SK-N-MC (cell line): ENCODE measurements around the gene GDF7.

Source experiments
- DNase-seq: peaks from one replicate; pipeline ENCODE4 v3.0.0-alpha.2; 2011; ENCODE audit warnings: low read depth, low spot score
- H3K27ac ChIP-seq: fragments of 200-600 bp; sonication (generic); 2 replicates; pipeline ENCODE4 v1.5.1; 2016; ENCODE audit warnings: mixed run types
- H3K36me3 ChIP-seq: fragments of 200-600 bp; sonication (generic); 2 replicates; pipeline ENCODE4 v1.6.1; 2017; ENCODE audit warnings: antibody characterized with exemption, low read length, mixed read lengths; ENCODE audit not compliant: insufficient read depth
- H3K4me3 ChIP-seq: fragments of 200-600 bp; sonication (generic); 2 replicates; pipeline ENCODE4 v1.5.1; 2016
- H3K9ac ChIP-seq: fragments of 200-600 bp; sonication (generic); 2 replicates; pipeline ENCODE4 v1.8.0; 2017; ENCODE audit warnings: mixed run types, mixed read lengths; ENCODE audit not compliant: insufficient read length
- H3K9me3 ChIP-seq: fragments of 200-600 bp; sonication (generic); 2 replicates; pipeline ENCODE4 v1.6.1; 2017; ENCODE audit warnings: low read depth, mild to moderate bottlenecking, antibody characterized with exemption, low read length, moderate library complexity, mixed read lengths
- EZH2 ChIP-seq: fragments of 200-600 bp; sonication (generic); IDR thresholded peaks from one replicate; pipeline ENCODE4 v1.6.1; 2017; ENCODE audit warnings: antibody characterized with exemption
- FOXP2 ChIP-seq: optimal IDR thresholded peaks from 2 replicates; pipeline ENCODE3; 2011; ENCODE audit warnings: mild to moderate bottlenecking, moderate library complexity; ENCODE audit not compliant: insufficient read depth; ENCODE audit errors: extremely low read length, control extremely low read depth
- POLR2AphosphoS5 ChIP-seq: IDR thresholded peaks from 2 replicates; pipeline ENCODE4 v1.6.1; 2012; ENCODE audit warnings: mild to moderate bottlenecking, low read depth, low read length, borderline replicate concordance

GDF7 gene

GRCh38 chr2:20676353-20677215 lies 9.6 kb downstream of the GDF7 start:
- H3K27ac ChIP-seq = no peak overlapping the region
- no peaks in the 10 kb centered on the region for H3K9me3 ChIP-seq
- no peak for DNase-seq
- no peak overlapping the region for H3K9ac ChIP-seq
- no peak for TF ChIP-seq POLR2AphosphoS5
- no peak for TF ChIP-seq EZH2
- no peak for TF ChIP-seq FOXP2
- H3K36me3 ChIP-seq = no peaks in the 10 kb centered on the region
- H3K4me3 ChIP-seq = no peak overlapping the region

DNA sequence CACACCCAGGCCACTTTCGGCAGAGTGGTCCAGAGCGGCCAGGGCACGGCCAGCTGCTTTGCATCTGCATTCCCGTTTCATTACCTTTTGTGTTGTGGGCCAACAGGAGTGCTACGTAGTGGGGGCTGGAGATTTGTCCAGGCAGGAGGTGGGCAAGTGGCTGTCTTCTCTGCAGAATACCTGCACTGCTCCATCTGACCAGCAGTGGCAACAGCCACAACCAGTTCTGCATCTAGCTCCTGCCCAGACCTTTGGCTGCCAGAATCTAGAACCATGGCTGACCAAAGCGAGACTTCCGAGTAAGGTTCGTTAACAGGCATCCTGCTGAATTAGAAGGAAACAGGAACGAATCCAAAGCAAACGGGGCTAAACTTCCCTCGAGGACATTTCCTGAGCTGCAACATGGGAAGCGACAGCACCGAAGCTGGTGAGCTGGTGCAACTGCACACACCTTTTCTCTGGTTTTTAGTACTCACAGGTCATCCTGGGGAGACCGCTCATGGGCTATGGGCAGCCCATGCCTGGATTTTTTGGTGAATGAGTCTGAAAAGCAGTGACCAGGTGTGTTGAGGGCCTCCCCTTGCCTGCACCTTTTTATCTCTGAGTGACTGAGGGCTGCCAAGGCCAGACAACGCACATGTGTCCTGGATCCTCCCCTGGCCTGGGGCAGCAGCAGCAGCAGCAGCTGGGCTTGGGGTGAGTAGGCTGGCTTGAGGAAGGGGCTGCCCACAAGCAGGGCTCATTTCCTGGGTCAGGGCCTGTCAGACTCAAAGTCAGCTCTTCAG lies 10.5 kb downstream of the GDF7 start:
- TF ChIP-seq FOXP2 (no peak), POLR2AphosphoS5 (no peak), EZH2 (no peak)
- Histone ChIP-seq H3K4me3 (no peak overlapping the region), H3K9me3 (no peaks in the 10 kb centered on the region), H3K36me3 (no peaks in the 10 kb centered on the region), H3K27ac (no peak overlapping the region), H3K9ac (no peak overlapping the region)
- no peak for DNase-seq

- TF ChIP-seq FOXP2 (no peak), POLR2AphosphoS5 (no peak), EZH2 (no peak)
- Histone ChIP-seq H3K4me3 (no peak overlapping the region), H3K27ac (no peak overlapping the region), H3K9me3 (no peaks in the 10 kb centered on the region), H3K36me3 (no peaks in the 10 kb centered on the region), H3K9ac (no peak overlapping the region)
- DNase-seq = no peak
Observed at GRCh38 chr2:20678086-20678395, 11.1 kb downstream of the GDF7 start.

DNA sequence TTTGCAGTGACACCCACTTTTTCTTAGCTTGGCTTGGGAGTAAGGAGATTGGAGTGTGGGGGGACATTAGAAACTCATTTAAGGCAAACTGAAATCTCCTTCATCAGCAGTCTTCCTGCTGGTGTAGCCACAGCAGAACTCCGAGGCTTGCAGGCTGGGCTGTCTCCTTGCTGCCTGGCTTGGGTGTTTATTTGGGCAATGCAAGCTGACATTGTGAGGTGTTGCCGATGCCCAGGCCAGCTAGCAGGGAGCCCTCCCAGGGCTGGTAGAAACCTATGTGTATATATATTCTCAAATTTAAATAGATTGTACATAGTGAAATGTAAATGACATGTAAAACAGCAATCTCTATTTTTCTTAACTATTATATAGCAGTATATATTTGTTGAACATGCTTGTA lies 11.8 kb downstream of the GDF7 start:
- TF ChIP-seq POLR2AphosphoS5 = no peak
- TF ChIP-seq EZH2 = no peak
- no peak for TF ChIP-seq FOXP2
- Histone ChIP-seq H3K27ac (no peak overlapping the region), H3K36me3 (no peaks in the 10 kb centered on the region), H3K4me3 (no peak overlapping the region), H3K9me3 (no peaks in the 10 kb centered on the region), H3K9ac (no peak overlapping the region)
- no peak for DNase-seq

DNA sequence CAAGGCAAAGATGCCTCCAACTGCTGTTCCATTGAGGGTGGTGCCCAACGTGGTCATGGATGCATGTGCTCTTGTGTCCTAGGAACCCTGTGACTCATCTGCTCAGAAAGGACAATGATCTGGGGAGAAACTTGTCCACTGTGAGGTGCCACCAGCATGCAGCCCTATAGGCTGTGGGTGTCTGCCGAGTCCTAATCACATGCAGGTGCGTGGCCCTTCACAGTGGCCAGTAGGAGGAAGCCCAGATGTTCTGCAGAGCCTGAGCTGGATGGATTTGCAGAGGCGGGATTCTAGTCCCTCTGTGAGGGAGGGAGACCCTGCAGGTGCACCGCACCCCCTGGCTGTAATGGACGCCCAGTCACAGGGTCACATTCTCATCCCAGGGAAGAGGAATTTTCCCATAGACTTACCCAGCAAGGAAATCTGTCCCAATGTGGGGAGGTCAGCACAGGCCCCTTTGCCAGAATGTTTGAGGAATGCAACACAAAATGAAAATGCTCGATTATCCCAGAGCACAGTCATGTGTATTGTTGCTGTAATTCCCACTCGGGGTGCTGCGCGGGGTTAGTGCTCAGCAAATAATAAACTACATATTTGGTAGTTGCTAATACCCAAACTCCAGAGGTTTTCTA lies 13.9 kb downstream of the GDF7 start:
- H3K9me3 ChIP-seq = no peaks in the 10 kb centered on the region
- no peak overlapping the region for H3K9ac ChIP-seq
- no peak overlapping the region for H3K27ac ChIP-seq
- TF ChIP-seq EZH2 (no peak), FOXP2 (no peak), POLR2AphosphoS5 (no peak)
- no peak overlapping the region for H3K4me3 ChIP-seq
- H3K36me3 ChIP-seq = peaks cover under 1% of the 10 kb centered on the region; the same call in 1 of the 2 replicates
- no peak for DNase-seq

DNA sequence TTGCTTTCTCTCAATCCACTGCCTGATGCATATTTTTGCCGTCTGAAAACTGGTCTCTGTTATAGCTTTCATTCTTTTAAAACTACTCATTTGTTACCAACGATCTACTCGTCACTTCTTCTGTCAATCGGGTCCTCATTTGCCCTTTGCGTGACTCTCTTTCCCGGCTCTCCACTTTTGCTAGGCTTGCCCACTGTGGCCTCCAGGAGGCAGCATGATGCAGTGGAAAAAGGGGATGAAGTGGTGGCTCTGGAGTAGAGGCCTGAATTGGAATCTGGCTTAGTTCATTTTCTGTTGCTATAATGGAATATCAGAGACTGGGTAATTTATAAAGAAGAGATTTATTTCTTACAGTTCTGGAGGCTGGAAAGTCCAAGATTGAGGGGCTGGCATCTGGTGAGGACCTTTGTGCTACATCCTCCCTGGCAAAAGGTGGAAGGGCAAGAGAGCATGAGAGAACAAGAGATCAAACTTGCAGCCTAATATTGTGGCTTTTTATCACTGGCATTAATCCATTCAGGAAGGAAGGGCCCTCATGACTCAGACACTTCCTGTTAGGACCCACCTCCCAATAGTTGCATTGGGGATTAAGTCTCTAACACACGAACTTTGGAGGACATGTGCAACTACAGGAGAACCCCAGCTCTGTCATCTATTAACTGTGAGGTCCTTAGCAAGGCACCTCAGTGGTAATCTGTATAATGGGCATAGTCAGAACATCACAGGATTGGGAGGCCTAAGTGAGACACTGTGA lies 15.4 kb downstream of the GDF7 start:
- no peak overlapping the region for H3K27ac ChIP-seq
- H3K4me3 ChIP-seq = no peak overlapping the region
- TF ChIP-seq EZH2 (no peak), POLR2AphosphoS5 (no peak), FOXP2 (no peak)
- H3K9me3 ChIP-seq = no peaks in the 10 kb centered on the region
- H3K9ac ChIP-seq = no peak overlapping the region
- H3K36me3 ChIP-seq = peaks cover 8% of the 10 kb centered on the region; the same call in 1 of the 2 replicates
- DNase-seq = no peak

DNA sequence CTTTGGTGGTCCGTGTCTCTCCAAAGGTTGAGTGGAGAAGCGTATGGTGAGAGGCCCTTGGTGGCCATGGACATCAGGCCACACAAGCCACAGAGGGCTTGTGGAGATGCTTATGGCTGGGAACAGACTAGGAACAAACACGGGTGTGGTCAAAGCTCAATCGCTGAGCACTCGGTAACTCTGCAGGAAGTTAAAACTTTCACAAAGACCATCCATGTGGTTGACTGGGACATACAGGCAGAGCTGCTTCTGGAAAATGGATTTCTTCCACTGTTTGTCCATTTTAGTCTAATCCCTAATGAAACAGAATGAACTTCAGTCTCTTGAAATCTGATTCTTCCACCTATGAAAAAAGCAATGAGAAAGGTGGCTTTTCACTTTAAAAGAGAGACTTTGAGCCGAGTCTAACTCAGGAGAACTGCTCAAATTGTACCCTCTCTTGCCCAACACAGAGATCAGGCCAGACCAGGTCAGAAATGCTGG lies 17.7 kb downstream of the GDF7 start:
- H3K9me3 ChIP-seq = no peaks in the 10 kb centered on the region
- H3K9ac ChIP-seq = no peak overlapping the region
- H3K4me3 ChIP-seq = no peak overlapping the region
- TF ChIP-seq FOXP2 (no peak), EZH2 (no peak), POLR2AphosphoS5 (no peak)
- no peak for DNase-seq
- peaks cover 8% of the 10 kb centered on the region; the same call in 1 of the 2 replicates for H3K36me3 ChIP-seq
- no peak overlapping the region for H3K27ac ChIP-seq

DNA sequence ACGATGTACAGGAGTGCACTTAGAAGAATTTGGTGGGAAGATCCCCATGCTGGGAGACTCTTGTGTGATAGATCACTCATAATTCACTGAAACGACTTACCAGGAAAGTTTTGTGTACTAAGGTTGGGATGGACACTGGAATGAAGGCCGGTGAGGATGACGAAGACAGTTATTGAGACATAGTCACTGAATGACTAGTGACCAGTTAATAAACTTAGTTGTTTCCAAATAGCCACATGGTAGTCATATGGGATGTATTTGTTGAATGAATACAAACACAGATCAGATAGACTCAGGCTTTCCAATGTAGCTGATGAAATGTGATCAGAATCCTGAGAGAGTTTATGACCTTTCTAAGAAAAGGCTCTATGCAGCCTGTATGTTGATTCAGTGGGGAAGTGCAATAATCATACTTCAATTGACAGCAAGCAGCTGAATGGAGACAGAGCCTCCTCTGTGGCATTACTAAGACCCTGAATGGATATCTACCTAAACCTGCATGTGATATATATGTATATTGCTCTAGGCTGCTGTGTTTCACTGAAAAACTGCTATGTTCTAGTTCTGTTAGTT lies 20.4 kb downstream of the GDF7 start:
- no peak overlapping the region for H3K4me3 ChIP-seq
- H3K36me3 ChIP-seq = peaks cover 8% of the 10 kb centered on the region; the same call in 1 of the 2 replicates
- no peak for DNase-seq

More for the DNA sequence above, 20.4 kb downstream of the GDF7 start:
- TF ChIP-seq POLR2AphosphoS5 = no peak
- TF ChIP-seq FOXP2 = no peak
- TF ChIP-seq EZH2 = no peak
- Histone ChIP-seq H3K9ac (no peak overlapping the region), H3K27ac (no peak overlapping the region), H3K9me3 (no peaks in the 10 kb centered on the region)
